ENCODE data around the gene DENND4B.
A peak's percentile ranks its signal among the peaks of the same experiment; 100 is the strongest.
"Not testable (repeated sequence)": the region's sequence is repeated elsewhere in the genome, so short reads cannot be mapped to it uniquely, and the experiment has no call there.

Gene DENND4B

DNA sequence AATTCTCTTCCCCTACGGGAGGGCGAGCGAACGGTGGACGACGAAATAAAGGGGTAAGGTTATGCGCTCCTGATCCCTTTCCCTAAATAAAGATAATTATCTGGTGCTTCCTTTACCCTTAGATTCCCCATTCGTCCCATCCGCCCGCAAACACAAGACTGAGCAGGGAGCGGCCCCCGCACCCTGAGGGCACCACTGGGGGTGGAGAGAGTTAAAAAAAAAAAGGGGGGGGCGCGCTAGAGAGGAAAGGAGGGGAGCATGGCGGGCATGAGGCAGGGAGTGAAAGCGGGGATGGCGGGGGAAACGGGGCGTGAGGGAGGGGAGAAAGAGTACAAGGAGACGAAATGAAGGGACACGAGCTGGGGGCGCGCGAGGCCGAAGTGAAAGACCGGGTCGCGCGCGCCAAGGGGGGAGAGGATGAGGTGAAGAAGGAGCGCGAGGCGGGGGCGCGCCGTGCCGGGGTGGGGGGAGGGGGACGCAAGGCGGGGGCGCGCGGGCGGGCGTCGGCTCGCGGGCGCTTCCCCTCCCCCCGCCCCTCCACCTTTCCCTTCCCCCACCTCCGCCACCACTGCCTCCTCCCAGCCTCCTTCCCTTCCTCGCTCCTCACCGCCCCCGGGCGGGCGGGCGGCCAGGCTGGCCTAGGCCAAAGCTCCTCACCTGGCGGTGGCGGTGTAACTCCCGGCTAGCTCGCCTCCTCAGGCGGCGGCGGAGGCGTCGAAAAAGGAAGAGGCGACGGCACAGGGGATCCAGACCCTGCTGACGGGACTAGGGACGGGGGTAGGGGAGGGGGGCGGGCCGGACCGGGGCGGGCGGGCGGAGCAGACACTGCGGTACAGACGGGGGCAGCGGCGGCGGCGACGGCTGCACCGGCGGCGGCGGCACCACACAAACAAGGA lies 24.2 kb downstream of the DENND4B start:
- no peak for FAIRE-seq

- FAIRE-seq = no peak
These were observed 24.8 kb downstream of the DENND4B start for GRCh38 chr1:153921803-153922075.

GRCh38 chr1:153921080-153921802 lies 25.3 kb downstream of the DENND4B start:
- FAIRE-seq = no peak

DNA sequence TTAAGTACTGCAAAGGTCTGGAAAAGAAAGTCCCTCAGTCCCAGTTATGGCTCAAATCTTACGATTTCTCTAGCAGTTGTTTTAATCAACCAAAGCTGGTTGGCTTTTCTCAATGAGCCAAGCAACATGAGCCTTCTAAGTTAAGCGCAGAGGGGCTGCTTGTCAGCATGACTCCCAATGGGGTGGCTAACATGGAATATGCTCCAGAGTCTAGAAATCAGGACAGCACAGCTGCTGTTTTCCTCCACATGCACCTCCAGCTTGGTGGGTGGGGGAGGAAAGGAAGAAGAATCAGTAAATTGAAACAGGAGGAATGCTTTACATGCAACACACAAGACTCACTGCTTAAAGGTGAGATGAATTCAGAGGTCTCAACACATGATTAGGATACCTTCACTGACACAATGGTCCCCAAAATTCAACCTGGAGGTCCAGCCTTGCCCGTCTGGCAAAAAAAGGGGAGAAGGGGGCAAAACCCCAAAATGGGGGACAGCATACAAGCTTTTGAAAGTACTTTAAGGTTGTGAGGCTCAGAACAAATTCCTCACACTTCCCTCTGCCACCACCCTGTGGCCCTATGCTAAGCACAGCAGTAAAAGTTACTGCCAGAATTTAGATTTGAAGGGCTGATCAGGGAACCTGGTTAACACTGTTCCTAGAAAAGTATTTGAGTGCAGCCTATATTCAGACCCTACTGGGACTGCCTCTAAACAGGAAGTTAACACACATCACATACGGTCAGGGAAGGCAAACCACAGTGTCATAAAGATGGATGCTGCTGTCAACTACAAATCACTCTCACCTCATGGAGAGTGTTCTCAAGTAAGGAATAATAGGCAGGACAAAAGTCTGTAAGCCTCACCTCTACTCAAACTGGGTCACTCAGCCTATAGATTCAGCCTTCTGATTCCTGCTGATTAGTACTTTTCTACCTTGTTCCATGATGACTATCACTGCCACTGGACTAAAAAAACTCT lies 26.4 kb downstream of the DENND4B start:
- FAIRE-seq = no peak

DNA sequence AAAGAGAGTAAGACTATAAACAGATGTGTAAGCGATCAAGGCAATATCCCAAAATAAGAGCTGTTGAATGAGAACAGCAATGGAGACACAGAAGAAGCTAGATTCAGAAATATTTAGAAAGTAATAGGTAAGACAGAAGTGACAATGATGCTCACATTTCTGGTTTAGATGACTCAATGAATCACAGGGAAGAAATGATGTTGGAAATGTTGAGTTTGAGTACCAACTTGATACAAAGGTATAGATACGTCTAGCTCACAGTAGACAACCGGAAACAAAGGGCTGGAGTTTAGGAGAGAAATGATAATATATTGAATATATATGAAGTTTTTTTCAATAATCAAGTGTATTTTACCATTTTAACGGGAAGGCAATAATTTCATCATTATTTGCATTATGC lies 30.2 kb downstream of the DENND4B start:
- FAIRE-seq = no peak

- no peak for FAIRE-seq
These were observed 34.2 kb downstream of the DENND4B start for GRCh38 chr1:153912349-153912748.

DNA sequence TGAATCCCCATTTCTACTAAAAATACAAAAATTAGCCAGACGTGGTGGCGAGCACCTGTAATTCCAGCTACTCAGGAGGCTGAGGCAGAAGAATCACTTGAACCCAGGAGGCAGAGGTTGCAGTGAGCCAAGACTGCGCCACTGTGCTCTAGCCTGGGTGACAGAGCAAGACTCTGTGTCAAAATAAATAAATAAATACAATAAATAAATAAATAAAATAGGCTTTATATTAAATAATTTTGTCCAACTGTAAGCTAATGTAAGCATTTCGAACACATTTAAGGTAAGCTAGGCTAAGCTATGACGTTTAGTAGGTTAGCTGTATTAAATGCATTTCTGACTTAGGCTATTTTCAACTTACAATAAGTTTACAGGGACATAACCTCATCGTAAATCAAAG lies 36.0 kb downstream of the DENND4B start:
- not testable (repeated sequence) for FAIRE-seq

DNA sequence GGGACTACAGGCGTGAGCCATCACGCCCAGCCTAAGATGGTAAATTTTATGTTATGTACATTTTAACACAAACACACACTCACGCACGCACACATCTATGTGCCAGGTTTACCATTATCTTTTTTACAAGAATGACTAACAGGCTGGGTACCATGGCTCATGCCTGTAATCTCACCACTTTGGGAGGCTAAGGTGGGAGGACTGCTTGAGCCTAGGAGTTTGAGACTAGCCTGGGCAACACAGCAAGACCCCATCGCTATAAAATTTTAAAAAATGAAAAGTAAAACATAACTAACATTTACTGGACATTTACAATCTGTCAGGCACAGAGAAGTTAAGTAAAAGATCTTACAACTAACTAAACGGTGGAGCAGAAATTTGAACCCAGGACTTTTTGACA lies 38.4 kb downstream of the DENND4B start:
- FAIRE-seq = no peak

DNA sequence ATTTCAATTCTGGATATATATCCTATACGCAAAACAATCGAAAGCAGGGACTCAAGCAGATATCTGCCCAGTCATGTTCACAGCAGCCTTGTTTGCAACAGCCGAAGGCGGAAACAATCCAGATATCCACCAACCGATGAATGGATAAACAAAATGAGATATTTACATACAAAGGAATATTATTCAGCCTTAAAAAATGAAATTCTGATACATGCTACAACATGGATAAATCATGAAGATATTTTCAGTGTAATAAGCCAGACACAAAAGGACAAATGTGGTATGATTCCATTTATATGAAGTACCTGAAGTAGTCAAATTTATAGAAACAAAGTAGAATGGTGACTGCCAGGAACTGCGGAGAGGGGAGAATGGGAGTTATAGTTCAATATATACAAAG lies 39.4 kb downstream of the DENND4B start:
- FAIRE-seq = no peak

- no peak for FAIRE-seq
These were observed 40.1 kb downstream of the DENND4B start for GRCh38 chr1:153906396-153906795.

DNA sequence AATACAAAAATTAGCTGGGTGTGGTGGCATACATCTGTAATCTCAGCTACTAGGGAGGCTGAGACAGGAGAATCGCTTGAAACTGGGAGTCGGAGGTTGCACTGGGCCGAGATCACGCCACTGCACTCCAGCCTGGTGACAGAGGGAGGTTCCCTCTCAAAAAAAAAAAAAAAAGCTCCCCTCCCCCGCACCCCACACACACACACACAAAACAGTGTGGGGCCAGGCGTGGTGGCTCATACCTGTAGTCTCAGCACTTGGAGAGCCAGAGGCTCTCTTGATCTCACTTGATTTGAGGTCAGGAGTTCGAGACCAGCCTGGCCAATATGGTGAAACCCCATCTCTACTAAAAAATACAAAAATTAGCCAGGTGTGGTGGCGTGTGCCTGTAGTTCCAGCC lies 40.6 kb downstream of the DENND4B start:
- FAIRE-seq = not testable (repeated sequence)

- no peak for FAIRE-seq
These were observed 42.6 kb downstream of the DENND4B start for GRCh38 chr1:153903841-153904455.

DNA sequence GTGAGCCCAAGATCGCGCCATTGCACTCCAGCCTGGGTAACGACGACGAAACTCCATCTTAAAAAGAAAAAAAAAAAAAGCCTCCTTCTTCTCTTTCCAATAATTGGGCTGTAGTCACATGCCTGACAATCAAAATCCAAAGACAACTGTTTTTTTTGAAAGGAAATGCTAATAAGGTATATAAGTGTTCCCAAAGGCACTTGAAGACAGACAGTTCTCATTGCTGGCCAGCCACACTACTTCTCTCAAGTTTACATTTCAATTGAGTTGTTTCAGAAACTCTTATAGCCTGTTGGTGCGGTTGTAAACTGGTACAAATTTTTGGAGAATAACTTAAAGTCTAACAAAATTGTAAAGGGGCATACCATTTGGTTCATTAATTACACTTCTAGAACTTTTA lies 47.0 kb downstream of the DENND4B start:
- no peak for FAIRE-seq

GRCh38 chr1:153895866-153896265 lies 50.7 kb downstream of the DENND4B start:
- FAIRE-seq = not testable (repeated sequence)

DNA sequence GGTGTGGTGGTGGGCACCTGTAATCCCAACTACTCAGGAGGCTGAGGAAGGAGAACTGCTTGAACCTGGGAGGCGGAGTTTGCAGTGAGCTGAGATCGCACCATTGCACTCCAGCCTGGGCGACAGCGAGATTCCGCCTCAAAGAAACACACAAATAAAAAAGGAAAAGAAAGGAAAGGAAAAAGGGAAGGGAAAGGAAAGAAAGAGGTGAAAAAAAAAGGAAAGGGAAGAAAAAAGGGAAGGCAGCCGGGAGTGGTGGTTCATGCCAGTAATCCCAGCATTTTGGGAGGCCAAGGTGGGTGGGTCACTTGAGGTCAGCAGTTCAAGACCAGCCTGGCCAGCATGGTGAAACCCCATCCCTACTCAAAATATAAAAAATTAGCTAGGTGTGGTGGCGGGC lies 55.5 kb downstream of the DENND4B start:
- FAIRE-seq = not testable (repeated sequence)

GRCh38 chr1:153888533-153888932 lies 58.0 kb downstream of the DENND4B start:
- FAIRE-seq = no peak

- FAIRE-seq = peak; percentile 25
These were observed 60.4 kb downstream of the DENND4B start for GRCh38 chr1:153886127-153886526.

DNA sequence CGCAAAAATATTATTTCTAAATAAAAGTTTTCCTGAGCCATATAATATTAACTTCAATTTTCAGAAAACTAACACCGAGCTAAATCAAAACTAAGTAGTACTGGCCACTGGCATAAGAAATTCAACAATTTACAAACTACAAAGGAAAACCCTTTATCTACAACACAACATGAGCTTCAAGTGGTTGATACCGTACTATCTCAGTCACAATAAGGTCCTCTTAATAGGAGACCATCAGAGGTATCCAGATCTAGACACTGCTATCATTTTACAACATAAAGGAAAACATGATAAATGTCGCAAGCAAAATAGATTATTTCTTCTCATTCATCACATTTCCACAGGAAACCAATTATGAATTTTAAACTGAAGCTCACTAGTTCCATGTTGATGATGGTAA lies 63.3 kb downstream of the DENND4B start:
- FAIRE-seq = no peak

DNA sequence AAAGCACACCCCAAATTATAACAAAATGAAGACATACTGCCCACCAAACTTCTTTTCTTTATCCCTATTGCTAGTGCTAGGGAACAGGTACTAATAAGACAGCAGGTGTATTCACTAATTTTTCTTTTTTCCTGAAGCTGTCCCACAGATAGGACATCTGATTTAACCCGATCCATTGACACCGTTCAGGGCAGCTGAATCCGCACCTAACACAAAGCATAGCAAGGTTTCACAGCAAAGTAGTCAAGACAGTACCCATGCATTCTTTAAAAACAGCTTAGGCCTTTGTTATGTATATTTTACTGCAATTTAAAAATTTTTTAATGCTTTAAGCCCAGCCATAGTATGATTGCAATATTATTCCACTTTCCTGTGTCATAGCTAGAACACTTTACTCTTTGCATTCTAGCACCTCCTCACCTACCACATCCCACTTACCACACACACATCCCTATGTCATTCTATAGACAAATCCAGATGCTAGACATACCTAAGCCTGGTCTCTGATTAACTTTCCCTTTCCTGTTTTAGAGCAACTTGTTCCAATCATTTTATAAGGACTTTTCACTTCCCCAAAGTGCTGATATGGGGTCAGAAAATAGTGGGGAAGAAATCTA lies 64.1 kb downstream of the DENND4B start:
- no peak for FAIRE-seq

GRCh38 chr1:153881751-153882150 lies 64.8 kb downstream of the DENND4B start:
- no peak for FAIRE-seq

DNA sequence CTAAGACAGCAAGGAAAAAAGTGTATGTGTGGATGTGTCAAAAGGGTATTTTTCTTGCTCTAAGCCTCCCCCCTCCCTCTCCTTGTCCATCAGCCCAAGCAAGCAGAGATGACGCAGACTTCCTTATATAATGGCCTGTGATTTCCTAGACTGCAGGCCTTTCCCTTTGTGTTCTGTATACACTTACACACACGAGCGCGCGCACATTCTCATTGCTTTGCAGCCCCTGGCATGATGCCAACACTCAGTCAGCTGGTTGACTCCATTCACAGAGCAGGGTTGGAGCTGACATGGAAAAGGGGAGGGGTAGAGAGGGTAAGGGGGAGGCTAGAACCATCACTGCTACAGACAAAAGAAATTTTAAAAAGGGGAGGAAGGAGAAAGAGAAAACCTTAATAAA lies 65.6 kb downstream of the DENND4B start:
- no peak for FAIRE-seq

GRCh38 chr1:153880024-153880423 lies 66.5 kb downstream of the DENND4B start:
- no peak for FAIRE-seq
